Endothelial cell (in vitro differentiated cells): ENCODE data around the gene FBXO9. TPM values are rescaled to one million over a fixed set of nuclear protein-coding genes. Genes with fewer than 3 reads are reported as not detected.

Experiments
- DNase-seq: peaks from one replicate; pipeline ENCODE4 v3.0.0; 2021; ENCODE audit warnings: low spot score
- H3K27ac Mint-ChIP-seq: one replicate; pipeline ENCODE4 v1.8.0; 2021; ENCODE audit warnings: mixed read lengths, inconsistent platforms; ENCODE audit not compliant: unreplicated experiment
- H3K27me3 Mint-ChIP-seq: one replicate; pipeline ENCODE4 v1.8.0; 2021; ENCODE audit warnings: mild to moderate bottlenecking, moderate library complexity, mixed read lengths, inconsistent platforms; ENCODE audit not compliant: unreplicated experiment
- H3K36me3 Mint-ChIP-seq: one replicate; pipeline ENCODE4 v1.8.0; 2021; ENCODE audit warnings: mild to moderate bottlenecking, low read depth, mixed read lengths, inconsistent platforms; ENCODE audit not compliant: unreplicated experiment
- H3K4me1 Mint-ChIP-seq: one replicate; pipeline ENCODE4 v1.8.0; 2021; ENCODE audit warnings: mild to moderate bottlenecking, mixed read lengths, inconsistent platforms; ENCODE audit not compliant: unreplicated experiment
- H3K4me3 Mint-ChIP-seq: one replicate; pipeline ENCODE4 v1.8.0; 2021; ENCODE audit warnings: mild to moderate bottlenecking, mixed read lengths, inconsistent platforms; ENCODE audit not compliant: unreplicated experiment
- H3K9me3 Mint-ChIP-seq: one replicate; pipeline ENCODE4 v1.8.0; 2021; ENCODE audit warnings: mixed read lengths, inconsistent platforms; ENCODE audit not compliant: unreplicated experiment
- CTCF ChIP-seq: fragments of 200-600 bp; sonication (generic); IDR thresholded peaks from one replicate; pipeline ENCODE4 v1.5.0; 2021; ENCODE audit warnings: antibody characterized with exemption; ENCODE audit not compliant: unreplicated experiment
- total RNA-seq: library from RNA; stranded (reverse); fragmentation: NEBNext Ultra II Directional; extraction: Animal tissue kit (Norgen Biotek cat#: 25700); gene quantifications from one replicate; pipeline ENCODE4 v1.2.1, GENCODE V29; 2021; ENCODE audit not compliant: unreplicated experiment

FBXO9 gene
- total RNA-seq, 1 donor from 2014 or later: 61.5 TPM

GRCh38 chr6:53095716-53096115 lies 30.5 kb downstream of the FBXO9 start:
- no peak for TF ChIP-seq CTCF
- peaks cover 14% of the 10 kb centered on the region for H3K36me3 Mint-ChIP-seq
- no peak overlapping the region for H3K4me3 Mint-ChIP-seq
- H3K9me3 Mint-ChIP-seq: no peaks in the 10 kb centered on the region
- no peak overlapping the region for H3K27ac Mint-ChIP-seq
- no peaks in the 10 kb centered on the region for H3K4me1 Mint-ChIP-seq
- H3K27me3 Mint-ChIP-seq: no peaks in the 10 kb centered on the region
- no peak for DNase-seq

GRCh38 chr6:53100561-53100960 lies 35.4 kb downstream of the FBXO9 start:
- H3K36me3 Mint-ChIP-seq: peaks cover 4% of the 10 kb centered on the region
- TF ChIP-seq CTCF: no peak
- H3K4me1 Mint-ChIP-seq: peaks cover 10% of the 10 kb centered on the region
- DNase-seq: no peak
- no peaks in the 10 kb centered on the region for H3K9me3 Mint-ChIP-seq
- H3K27ac Mint-ChIP-seq: no peak overlapping the region
- H3K27me3 Mint-ChIP-seq: no peaks in the 10 kb centered on the region
- no peak overlapping the region for H3K4me3 Mint-ChIP-seq

- DNase-seq: no peak
- H3K36me3 Mint-ChIP-seq: peaks cover 4% of the 10 kb centered on the region
- H3K4me1 Mint-ChIP-seq: peaks cover 10% of the 10 kb centered on the region
- no peak overlapping the region for H3K27ac Mint-ChIP-seq
- TF ChIP-seq CTCF: no peak
- no peak overlapping the region for H3K4me3 Mint-ChIP-seq
- H3K9me3 Mint-ChIP-seq: no peaks in the 10 kb centered on the region
- H3K27me3 Mint-ChIP-seq: no peaks in the 10 kb centered on the region
Observed at GRCh38 chr6:53101006-53101405, 35.8 kb downstream of the FBXO9 start.

- TF ChIP-seq CTCF: no peak
- Mint-ChIP-seq H3K36me3 (no peaks in the 10 kb centered on the region), H3K4me1 (peaks cover 10% of the 10 kb centered on the region), H3K27ac (no peak overlapping the region), H3K9me3 (no peaks in the 10 kb centered on the region), H3K27me3 (no peaks in the 10 kb centered on the region), H3K4me3 (no peak overlapping the region)
- no peak for DNase-seq
Observed at GRCh38 chr6:53103993-53104675, 38.9 kb downstream of the FBXO9 start.

- H3K4me1 Mint-ChIP-seq: peaks cover 10% of the 10 kb centered on the region
- TF ChIP-seq CTCF: no peak
- no peaks in the 10 kb centered on the region for H3K9me3 Mint-ChIP-seq
- H3K27ac Mint-ChIP-seq: peak overlapping the region; percentile 45
- no peaks in the 10 kb centered on the region for H3K27me3 Mint-ChIP-seq
- H3K4me3 Mint-ChIP-seq: no peak overlapping the region
- no peaks in the 10 kb centered on the region for H3K36me3 Mint-ChIP-seq
- no peak for DNase-seq
Observed at GRCh38 chr6:53104916-53105315, 39.7 kb downstream of the FBXO9 start.
